CD4-positive, alpha-beta T cell treated with Interleukin-12 subunit alpha and Interleukin-12 subunit beta, for 1 hour (primary cell): Measurements from ENCODE around the gene DERL2.

Experiments
- DNase-seq: peaks from one replicate; pipeline ENCODE4 v3.0.0-alpha.2; 2020

DERL2 gene

DNA sequence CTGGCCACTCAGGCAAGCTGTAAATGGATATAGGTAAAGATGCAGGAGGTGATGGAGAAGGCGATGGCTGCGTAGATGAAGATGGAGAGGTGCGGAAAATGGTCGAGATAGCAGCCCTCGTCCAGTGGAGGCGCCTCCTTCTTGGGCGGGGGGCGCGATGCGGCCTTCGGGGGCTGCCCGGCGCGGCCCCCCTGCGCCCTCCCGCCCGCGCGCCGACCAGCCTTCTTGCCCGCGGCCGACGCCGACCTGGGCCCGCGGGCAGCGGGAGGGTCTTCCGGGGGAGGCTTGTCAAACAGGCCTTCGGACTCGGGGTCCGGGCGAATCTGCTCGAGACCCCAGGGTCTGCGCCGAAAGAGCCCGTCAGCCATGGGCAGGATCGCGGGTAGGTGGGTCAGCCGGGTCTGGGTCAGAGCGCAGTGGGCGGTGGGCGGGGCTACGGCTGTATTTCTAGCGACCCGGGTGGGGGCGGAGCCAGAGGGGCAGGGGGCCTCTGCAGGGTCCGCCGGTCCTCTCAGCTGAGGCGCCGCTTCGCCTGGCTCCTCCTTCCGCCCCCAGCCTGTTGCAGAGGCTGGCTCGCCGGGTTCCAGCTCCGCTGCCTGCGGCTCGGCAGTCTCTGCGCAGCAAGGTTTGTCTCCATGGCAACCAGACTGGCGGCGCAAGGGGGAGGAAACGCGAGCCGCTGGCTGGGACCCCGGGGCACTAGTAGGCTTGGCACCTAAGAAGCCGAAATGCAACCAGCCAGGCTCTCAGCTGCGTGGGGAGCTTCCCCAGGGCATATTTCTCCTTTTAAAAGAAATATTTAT is 14.8 kb upstream of the DERL2 start:
- peak; percentile 86 for DNase-seq

DNA sequence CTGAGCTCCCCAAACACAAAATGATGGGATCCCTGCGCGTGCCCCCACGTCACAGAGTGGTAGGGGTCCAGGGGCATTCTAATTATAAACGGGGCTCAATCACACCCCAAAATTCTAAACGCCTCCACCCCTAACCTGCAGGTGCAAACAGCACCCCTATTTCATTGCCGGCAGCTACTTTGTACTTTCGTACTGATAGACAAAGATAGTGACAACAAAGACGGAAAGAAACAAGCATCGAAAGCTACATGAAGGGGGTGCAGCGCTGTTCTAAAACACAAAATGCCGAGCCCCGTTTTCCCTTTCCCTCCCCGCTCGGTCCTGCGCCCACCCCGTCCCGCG is 14.2 kb upstream of the DERL2 start:
- DNase-seq: no peak

DNA sequence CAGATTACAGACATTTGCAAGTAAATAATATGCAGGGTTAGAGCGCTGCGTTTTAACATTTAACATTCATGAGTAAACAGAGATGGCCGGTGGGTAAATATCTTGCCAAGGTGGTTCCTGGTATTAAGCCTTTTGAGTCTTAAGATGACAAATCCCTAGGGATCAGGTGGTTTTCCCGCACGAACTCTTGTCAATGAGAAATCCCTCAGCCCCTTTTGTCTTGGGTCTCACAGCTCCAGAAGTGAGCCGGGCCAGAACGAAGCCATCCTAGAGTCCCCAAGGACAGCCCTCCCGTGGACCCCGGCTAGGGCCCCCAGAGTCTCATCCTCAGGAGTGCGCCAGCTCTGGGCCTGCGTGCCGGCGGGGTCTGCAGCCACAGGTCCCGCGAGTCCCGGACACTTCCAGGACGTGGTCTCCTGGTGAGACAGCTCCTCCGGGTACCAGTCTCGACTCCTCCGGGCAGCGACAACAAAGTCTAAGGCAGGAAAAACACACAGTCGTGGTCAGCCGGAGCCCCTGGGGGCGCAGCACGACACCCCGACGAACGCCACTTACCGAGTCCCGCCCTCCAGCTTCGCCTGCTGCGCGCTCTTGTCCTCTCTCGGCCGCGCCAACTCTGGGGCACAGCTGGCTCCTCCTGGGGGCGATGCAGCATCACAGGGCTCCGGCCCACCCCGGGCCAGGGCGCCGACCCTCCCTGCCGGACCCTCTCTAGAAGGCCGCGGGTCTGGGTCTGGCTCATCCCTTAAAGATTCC is 13.7 kb upstream of the DERL2 start:
- no peak for DNase-seq

DNA sequence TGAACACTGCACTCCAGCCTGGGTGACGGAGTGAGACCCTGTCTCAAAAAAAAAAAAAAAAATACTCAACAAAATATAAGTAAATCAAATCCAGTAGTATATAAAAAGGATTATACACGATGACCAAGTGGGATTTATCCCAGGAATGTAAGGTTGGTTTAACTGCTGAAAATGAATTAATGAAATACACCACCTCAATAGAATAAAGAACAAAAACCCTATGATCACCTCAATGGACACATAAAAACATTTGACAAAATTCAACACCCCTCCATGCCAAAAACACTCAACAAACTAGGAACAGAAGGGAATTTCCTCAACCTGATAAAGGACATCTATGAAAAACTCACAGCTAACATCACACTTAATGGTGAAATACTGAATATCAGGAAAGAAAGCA is 7.0 kb upstream of the DERL2 start:
- no peak for DNase-seq

DNA sequence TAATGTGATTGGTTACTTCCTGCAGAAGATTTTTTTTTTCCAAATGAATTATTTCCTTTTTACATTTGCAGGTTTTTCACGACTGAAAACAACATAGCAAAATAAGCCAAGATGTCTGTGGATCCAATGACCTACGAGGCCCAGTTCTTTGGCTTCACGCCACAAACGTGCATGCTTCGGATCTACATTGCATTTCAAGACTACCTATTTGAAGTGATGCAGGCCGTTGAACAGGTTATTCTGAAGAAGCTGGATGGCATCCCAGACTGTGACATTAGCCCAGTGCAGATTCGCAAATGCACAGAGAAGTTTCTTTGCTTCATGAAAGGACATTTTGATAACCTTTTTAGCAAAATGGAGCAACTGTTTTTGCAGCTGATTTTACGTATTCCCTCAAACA is 2.8 kb upstream of the DERL2 start:
- DNase-seq: no peak

DNA sequence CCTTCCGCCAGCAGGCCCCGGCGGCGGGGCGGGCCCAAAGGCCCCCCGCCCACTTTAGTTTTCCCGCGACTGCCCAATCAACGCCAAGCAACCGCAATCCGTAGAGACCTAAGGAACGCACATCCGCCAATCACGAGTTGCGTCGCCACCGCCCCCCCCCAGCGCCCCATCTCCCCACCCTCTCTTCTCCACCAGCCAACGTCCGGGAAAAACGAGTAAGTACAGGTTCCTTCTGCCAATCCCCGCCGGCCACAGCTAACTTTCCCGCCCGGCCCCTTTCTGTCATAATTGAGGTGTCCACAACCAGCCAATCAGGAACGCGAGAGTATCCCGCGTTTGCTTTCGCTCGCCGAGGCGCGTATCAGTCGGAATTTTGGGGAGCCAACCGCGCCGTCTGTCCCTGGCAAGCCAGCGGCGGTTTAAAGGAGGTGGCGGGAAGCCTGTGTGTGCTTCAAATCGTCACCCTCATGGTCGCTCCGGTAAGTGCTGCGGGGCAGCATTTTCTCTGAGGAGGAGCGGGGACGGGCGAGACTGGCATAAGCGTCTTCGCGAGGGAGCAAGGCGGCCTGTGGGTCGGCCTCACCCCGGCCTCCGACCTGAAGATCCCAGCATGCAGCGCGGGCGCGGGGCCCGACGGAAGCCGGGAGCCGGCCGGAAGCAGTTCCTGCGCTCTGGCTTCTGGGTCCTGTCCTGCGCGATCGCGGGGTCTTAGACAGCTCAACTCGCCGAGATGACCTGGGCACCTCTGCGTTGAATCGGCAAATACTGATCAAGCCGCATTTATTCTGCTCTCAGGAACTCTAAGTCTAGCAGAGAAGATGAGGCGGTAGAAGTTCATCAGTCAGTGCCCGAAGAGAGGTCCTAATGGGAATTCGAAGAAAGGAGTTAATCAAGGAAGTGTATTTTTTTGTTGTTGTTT is 487 bp upstream of the DERL2 start, which contains the start of gene MIS12:
TSS of gene MIS12 (plus strand) at position 361 of the 919 bp plus-strand sequence. CDS start 2,297 bp downstream, outside the sequence.
- peak; percentile 98 for DNase-seq

DNA sequence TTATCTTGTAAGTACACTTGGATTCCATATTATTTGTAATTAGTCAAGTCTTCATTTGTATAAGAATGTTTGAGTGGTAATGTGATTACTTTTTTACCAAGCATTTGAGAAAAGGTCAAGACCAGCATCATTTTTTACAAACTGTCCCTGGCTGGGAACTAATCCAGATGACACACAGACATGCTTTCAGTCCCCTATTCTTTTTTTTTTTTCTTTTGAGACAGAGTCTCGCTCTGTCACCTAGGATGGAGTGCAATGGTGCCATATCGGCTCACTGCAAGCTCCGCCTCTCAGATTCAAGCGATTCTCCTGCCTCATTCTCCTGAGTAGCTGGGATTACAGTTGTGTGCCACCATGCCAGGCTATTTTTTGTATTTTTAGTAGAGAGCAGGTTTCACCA is 4.5 kb downstream of the DERL2 start:
- no peak for DNase-seq

DNA sequence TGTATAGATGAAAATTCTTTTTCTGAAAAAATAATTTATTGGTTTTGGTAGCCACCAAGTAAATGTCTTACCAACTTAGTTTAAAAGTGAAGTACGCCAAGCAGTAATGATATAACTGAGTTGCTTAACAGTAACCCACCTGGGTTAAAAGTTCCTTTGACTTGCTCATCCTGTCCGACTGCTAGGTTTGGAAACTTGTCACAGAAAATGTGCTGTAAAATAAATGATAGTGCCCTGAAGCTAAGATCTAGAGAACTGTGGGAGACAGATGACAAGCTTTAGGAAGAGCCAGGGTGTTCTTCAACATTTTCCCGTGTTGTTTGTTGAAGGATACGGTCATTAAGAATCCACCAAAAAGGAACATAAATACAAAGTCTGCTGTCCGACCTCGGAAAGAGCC is 5.0 kb downstream of the DERL2 start:
- no peak for DNase-seq

DNA sequence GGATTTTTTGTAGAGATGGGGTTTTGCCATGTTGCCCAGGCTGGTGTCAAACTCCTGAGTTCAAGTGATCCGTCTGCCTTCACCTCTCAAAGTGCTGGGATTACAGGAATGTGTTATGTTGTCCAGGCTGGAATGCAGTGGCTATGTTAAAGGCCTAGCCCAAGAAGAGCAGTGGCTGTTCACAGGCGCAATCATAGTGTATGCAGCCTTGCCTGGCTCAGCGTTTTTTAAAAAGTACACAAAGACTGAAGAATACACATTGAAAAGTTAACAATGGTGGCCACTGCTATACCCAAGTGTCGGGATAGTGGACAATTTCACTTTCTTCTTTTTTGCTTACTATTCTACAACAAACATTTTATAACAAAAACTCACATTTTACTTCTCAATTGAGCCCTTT is 7.0 kb downstream of the DERL2 start:
- DNase-seq: no peak

DNA sequence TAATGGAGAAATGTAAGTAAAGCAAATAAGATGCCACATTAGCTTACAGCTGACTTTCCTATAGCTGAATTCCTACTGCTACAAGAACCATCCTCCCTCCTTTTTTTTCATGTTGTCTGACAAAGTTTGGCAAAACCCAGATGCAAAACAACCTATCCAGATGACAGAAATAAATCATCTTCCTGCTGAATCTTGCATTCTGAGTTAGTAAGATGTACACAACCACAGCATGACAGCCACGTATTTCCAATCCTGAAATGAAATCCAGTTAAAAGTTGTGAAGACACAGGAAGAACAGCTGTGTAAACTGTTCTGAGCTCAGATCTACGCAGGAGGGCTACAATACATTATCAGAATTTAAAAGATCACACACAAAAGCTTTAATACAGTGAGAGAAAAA is 12.1 kb downstream of the DERL2 start:
- DNase-seq: no peak

DNA sequence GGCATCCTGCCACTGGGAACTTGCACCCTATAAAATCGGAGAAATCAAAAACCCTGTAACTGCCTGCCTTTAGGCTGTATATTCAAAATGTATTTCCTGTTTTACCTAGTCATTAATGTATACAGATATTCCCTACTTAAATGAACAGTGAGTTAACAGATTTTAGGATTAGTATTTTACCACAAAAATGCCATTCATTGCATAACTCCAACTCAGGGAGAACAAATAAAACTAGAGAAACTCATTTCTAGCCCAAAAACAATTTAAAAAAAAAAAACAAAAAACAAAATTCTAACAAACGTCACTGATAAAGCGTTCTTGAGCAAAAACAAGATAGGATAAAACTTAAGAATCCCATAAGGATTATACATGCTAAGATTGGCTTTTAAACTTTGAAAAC is 13.5 kb downstream of the DERL2 start:
- no peak for DNase-seq

DNA sequence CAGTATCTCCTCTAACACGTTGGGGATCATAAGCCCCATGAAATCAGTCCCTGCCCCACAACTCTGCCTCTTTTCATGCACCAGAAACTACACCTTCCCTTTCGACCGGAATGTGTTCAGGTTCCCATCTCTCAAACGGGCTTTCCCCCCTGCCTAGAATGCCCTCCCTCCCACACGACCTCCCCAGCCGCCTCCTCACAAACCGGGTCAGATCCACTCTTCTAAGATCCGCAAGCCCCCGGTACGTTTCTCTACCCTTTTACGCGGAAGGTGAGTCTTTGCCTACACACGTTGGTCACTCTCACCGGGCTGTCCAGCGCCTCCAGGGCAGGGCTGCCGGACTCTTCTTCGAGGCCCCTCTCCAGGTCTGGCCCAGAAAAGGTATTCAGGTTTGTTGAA is 17.9 kb downstream of the DERL2 start:
- DNase-seq: peak; percentile 2

DNA sequence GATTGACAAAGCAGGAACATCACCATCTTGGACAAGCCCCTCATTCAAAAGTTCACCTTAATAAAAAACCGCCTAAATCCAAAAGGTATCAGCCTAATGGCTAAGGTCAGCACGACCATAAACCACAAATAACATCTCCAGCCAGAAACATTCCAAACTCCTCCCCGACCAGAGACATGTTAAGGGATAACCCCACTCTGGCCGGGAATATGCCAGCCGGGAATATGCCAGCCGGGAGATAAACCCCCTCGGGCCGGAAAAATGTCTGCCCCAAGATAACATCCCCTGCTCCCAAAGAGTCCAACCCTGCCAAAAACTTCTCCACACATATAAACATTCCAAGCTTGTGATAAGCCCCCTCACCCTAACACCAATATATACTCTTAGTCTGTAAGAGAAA is 18.6 kb downstream of the DERL2 start:
- no peak for DNase-seq

DNA sequence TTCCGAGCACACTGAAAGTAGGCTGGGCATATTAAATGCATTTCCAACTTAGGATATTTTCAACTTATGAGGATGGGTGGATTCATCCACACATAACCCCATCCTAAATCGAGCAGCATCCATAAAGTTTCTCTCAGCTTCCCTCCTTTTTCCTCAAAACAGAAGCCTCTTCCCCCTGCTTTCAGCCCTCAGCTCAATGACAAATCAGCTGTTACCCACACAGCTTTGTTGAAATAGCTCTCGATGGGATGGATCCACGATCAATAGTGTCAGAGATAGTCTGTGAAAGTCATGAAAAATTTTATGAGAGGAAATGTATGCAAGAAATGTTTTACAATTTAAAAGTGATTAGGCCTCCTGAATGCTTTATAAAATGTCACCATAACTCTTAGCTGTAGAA is 19.7 kb downstream of the DERL2 start:
- DNase-seq: no peak

DNA sequence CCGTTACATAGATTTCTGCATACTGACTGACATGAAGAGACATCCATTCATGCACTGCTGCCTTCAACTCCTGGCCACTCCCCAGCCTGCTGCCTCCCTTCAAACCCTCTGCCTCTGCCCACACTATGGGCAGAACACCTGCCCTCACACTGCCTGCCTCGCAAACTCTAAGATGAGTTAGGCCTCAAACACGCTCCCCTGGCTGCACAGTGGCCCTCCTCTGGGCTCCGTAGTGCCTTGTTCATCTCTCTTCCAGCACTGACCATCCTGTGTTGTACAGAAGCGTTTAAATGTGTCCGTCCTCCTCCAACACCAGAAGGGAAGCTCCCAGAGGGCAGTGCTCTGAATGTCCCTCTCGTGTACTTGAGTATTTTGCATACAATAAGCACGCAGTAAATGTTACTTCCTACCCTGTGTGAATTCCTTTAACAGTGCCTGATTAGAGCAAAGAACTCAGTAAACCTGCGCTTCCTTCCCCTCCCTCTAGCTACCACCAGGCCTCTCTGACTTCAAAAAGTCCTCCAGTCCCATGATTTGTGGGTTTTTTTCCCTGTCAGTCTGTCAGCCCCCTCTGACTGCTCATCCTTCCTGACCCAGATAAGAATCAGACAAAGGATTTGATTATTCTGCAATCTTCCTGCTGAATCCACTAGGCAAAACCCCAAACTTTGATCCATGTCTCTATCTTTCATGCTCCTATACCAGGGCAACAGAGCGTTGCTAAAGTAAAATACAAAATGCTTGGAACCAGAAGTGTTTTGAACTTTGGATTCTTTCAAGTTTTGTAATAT is 21.1 kb downstream of the DERL2 start:
- no peak for DNase-seq

DNA sequence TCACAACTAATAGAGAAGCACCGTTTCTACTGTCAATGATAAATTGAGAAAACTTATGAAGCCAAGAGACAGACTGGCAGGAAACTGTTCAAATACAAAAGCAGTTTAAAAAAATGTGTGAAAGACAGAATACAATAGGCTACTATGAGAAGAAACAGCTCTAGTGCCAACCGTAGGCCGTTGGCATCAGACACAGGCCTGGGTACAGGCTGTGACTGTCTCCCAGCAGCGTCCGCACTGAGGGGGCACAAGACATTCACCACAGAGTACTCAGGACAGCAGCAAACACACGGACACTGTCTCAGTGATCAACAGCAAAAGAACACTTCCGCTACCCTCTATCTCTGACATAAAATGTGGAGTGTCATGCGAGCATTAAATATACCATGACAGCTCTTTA is 39.2 kb downstream of the DERL2 start:
- no peak for DNase-seq

DNA sequence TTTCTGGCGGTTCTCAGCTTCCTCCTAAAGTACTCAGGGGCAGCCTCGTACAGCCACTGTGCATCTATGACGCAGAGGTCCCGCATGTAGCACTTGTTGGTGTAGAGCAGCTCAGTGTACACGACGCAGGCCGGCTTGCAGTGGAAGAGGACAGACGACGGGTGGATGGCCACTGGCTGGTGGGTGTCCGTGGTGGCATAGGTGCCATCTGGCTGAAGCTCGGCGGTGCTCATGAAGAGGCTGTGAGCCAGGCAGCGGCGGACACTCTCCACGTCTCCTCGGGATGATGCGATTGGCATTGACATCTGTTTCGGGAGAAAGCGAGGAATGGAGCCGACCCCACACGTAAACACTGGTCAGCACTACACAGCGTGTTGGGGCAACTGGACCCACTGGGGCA is 41.8 kb downstream of the DERL2 start:
- DNase-seq: no peak

DNA sequence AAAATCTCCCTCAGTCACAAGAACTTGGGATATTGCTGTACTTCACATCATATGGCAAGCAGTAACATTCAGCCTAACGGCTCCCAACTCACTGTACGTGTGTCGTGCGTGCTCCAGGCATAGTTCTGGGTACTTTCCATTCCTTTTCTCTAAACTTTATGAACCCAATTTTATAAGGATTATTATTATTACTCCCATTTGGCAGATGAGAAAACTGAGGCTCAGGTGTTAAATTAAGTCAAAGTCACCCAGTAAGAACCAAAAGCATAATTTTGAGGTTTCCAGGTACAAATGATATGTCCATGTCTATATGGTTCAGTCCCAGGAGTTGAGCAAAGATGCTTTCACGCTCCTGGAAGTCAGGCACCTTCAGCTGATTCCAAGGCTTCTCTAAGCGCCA is 42.2 kb downstream of the DERL2 start:
- no peak for DNase-seq

DNA sequence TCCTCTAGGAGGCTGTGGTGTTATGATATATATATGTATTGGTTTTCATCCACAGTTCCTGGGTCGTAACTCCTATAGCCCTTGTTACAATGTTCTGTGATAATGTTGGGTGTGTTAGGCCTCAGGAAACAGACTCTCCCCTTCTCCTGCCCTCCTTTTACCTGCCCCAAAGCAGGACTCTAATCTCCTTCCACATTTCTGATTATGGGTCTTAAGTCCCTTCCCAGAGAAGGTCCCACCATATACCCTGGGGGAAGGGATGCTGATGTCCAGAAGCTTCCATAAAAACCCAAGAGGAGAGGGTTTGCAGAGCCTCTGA is 46.6 kb downstream of the DERL2 start:
- no peak for DNase-seq

DNA sequence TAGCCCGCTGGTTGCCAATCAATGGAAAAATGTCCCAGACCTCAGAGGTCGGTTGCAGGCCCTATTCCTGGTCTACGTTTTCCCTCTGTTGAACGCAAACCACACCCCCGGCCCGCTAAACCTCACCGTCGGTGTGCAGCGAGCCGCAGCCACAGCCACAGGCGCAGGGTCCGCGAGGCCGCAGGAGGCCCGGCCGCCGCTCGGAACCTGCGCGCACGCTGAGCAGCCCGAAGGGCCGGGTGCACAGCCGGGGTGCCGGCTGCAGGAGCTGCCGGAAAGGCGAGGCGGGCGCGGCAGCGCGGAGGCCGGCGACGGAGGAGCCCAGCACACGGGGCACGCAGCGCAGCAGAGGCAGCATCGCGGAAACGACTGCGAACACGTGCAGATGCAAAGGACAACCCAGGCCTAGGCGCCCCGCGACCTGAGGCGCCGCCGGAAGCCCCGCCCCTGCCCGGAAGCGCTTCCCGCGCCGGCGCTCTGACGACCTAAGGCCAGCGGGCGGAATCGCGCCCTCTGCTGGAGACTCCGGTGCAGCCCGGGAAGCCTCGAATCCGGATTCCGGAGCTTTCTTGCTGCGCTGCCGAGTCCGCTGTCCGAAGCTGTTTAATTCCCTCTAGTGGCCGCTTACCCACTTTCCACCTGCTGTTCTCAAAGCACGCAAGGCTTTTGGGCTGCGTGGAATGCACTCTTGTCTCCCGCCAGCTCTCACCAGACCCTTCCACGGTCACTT is 47.1 kb downstream of the DERL2 start, which contains the start of gene C1QBP:
TSS of gene C1QBP (minus strand) at position 440 of the 730 bp plus-strand sequence. CDS start at position 358, 82 bp downstream.
- peak; percentile 95 for DNase-seq

DNA sequence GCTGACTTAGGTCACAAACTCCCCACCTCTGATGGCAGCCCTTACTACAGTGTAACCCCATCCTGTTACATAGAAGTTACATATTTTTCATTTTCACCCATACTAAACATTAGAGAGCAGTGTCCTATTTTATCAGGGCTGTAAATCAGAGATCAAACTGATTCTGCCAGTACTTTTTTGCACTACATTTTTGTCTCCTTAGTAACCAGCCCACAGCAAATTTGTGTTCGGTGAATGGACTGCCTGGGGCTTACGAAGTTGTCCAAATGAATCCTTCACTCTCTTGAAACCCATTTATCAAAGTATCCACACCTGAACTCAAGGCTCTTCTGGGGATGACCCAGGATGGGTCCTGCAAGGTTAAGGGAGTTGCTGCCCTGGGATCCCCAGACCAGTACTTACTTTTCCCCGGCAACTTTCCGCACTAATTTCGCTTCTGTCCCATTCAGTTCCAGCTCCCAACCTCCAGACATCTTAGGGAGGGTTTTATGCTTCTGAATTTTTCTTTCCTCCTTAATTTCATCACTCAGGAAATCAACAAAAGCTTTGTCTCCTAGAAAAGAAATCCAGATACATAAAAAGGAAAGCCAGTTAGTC is 48.2 kb downstream of the DERL2 start:
- no peak for DNase-seq
